Fibroblast of villous mesenchyme (primary cell): ENCODE data around the gene NUP160. TPM values are rescaled to one million over a fixed set of nuclear protein-coding genes. Genes with fewer than 3 reads are reported as not detected.

Experiments used
- DNase-seq: peaks from one replicate; pipeline ENCODE4 v3.0.0-alpha.2; 2010; ENCODE audit warnings: low read depth
- H3K4me3 ChIP-seq: 2 replicates; pipeline ENCODE4 v1.5.1; 2011; ENCODE audit warnings: low read depth, mild to moderate bottlenecking, low read length
- small RNA-seq: library from RNA; depleted of rRNA; stranded (forward); fragments of <200 nt; gene quantifications from one replicate; pipeline ENCODE3, GENCODE V24; 2012
- total RNA-seq: library from RNA; depleted of rRNA; stranded (reverse); fragments of >200 nt; gene quantifications from 2 replicates; pipeline ENCODE4 v1.2.3, GENCODE V29; 2012
- TF ChIP-seq, protein P1 (sequence below): IDR thresholded peaks from 2 replicates; pipeline ENCODE4 v1.5.1; 2012; ENCODE audit warnings: low read depth, mild to moderate bottlenecking, low read length; ENCODE audit not compliant: insufficient read depth

NUP160 gene
- total RNA-seq, 1 donor = 29.8 TPM

DNA sequence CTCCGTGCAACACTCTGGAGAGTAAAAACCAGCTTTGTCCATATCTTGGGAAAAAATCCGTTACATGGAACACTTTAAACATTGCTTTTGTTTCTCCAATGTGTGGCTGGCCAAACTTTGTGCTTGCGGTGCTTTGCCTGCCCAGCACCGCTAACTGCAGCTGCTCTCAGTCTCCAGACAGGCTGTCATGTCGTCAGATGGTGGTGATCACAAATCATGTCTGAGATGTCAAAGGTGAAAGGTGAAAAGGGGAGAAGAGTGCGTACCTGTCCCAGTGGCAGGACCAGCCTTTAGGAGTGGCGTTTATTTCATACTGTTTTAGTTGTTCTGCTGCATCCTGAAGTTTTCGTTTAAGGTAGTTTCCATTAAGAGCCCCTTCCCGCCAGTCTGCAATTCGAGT is 115.9 kb downstream of the NUP160 start:
- DNase-seq = no peak
- TF ChIP-seq, protein P1, sequence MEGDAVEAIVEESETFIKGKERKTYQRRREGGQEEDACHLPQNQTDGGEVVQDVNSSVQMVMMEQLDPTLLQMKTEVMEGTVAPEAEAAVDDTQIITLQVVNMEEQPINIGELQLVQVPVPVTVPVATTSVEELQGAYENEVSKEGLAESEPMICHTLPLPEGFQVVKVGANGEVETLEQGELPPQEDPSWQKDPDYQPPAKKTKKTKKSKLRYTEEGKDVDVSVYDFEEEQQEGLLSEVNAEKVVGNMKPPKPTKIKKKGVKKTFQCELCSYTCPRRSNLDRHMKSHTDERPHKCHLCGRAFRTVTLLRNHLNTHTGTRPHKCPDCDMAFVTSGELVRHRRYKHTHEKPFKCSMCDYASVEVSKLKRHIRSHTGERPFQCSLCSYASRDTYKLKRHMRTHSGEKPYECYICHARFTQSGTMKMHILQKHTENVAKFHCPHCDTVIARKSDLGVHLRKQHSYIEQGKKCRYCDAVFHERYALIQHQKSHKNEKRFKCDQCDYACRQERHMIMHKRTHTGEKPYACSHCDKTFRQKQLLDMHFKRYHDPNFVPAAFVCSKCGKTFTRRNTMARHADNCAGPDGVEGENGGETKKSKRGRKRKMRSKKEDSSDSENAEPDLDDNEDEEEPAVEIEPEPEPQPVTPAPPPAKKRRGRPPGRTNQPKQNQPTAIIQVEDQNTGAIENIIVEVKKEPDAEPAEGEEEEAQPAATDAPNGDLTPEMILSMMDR = no peak
- no peak overlapping the region for H3K4me3 ChIP-seq

DNA sequence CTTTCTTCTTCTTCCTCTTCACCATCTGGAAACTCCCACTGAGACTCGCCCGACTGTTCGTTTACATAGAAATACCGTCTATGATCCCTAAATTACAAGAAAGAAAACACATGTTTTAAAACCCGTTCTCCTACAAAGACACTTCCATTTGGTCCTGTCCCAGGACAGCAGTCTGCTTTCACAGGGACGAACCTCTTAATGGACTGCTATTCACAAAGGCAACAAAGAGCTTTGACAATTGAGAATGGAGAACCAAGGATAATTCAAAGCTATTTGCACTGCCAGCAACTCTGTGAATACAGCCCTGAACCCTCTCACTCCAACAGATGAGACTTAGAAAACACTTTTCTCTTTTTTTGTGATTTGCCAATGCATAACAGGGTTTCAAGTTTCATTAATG is 116.7 kb downstream of the NUP160 start:
- H3K4me3 ChIP-seq = no peak overlapping the region
- no peak for DNase-seq
- TF ChIP-seq, protein P1 = no peak

Small RNAs within 50 kb of the gene (small RNA-seq; reads per million reads assigned to genes)
- not detected for gene AC021443.1
- not detected for gene RF00019
- not detected for gene RNA5SP340

Other genes with a start within 250 kb of the NUP160 start
- gene MTCH2, start 205.8 kb downstream of the NUP160 start, total RNA-seq = 78.9 and 102 TPM in 2 replicates
- 0.64 and 1.3 TPM in 2 replicates for gene AGBL2, start 133.0 kb downstream of the NUP160 start, total RNA-seq
- 107 and 120 TPM in 2 replicates for gene FNBP4, start 81.0 kb downstream of the NUP160 start, total RNA-seq
- 18.7 and 29.8 TPM in 2 replicates for gene PTPRJ, start 132.2 kb upstream of the NUP160 start, total RNA-seq